ENCODE data around the gene ACMSD. TPM values are rescaled to one million over a fixed set of nuclear protein-coding genes. Genes with fewer than 3 reads are reported as not detected.
A peak's percentile ranks its signal among the peaks of the same experiment; 100 is the strongest.
"Not testable (repeated sequence)": the region's sequence is repeated elsewhere in the genome, so short reads cannot be mapped to it uniquely, and the experiment has no call there.

The ACMSD gene
- total RNA-seq, 1 donor from 2014 or later: not detected

DNA sequence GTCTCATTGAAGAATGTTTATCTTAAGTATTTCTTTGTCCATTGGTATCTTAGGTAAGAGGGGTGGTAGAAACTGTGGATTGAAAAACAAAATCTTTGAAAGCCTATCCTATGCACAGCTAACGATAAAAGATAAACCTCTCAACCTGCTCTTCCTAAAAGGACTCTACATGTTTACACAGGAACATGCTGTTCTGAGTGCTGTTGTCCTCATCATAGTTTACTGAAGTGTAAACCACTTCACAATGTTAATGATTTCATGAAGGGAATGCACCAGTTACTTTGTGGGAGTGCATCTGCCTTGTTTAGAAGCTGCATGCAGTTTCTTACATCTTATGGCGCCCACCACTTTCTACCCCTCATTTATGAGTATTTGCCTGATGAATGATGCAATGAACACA is 1.2 kb downstream of the ACMSD start:
- Histone ChIP-seq H3K36me3 (no peaks in the 10 kb centered on the region), H3K27ac (no peak overlapping the region), H3K27me3 (no peaks in the 10 kb centered on the region), H3K9me3 (no peaks in the 10 kb centered on the region), H3K4me3 (no peak overlapping the region), H3K4me1 (no peaks in the 10 kb centered on the region)
- intact Hi-C loops (cut with DNase I): no loop called here
- no peak for DNase-seq
- TF ChIP-seq, protein P1, sequence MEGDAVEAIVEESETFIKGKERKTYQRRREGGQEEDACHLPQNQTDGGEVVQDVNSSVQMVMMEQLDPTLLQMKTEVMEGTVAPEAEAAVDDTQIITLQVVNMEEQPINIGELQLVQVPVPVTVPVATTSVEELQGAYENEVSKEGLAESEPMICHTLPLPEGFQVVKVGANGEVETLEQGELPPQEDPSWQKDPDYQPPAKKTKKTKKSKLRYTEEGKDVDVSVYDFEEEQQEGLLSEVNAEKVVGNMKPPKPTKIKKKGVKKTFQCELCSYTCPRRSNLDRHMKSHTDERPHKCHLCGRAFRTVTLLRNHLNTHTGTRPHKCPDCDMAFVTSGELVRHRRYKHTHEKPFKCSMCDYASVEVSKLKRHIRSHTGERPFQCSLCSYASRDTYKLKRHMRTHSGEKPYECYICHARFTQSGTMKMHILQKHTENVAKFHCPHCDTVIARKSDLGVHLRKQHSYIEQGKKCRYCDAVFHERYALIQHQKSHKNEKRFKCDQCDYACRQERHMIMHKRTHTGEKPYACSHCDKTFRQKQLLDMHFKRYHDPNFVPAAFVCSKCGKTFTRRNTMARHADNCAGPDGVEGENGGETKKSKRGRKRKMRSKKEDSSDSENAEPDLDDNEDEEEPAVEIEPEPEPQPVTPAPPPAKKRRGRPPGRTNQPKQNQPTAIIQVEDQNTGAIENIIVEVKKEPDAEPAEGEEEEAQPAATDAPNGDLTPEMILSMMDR (IDR thresholded peaks at IDR 0.05): no peak
- ATAC-seq: peak; percentile 82

DNA sequence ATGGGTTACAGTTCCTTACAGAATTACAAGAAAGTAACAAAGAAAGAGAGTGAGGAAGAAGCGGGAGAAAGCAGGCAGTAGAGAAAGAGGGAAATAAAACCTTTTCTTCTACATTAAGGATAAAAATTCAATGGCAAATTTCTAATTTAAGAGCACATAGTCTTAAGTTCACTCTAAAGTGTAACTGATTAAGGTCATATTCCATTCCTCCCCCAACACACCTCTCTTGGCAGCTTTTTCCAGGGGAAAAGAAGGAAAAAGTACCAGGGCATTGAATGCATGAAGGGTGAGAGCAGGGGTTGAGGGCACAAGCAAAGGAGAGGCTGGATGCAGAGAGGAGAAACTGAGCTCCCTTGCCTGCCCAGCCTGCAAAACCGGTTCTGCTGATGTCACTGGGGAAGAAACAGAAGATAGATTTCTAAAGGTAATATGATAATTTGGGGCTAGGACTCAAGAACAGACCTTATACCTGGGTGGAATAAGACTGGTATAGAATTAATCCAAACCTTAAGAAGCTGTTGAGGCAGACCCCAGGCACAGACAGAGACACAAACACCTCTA is 4.6 kb downstream of the ACMSD start:
- intact Hi-C loops (cut with DNase I): no loop called here
- Histone ChIP-seq H3K4me1 (no peaks in the 10 kb centered on the region), H3K27ac (no peak overlapping the region), H3K4me3 (no peak overlapping the region), H3K9me3 (no peaks in the 10 kb centered on the region), H3K36me3 (no peaks in the 10 kb centered on the region), H3K27me3 (no peaks in the 10 kb centered on the region)
- TF ChIP-seq, protein P1 (IDR thresholded peaks at IDR 0.05): no peak
- ATAC-seq: no peak
- DNase-seq: no peak

DNA sequence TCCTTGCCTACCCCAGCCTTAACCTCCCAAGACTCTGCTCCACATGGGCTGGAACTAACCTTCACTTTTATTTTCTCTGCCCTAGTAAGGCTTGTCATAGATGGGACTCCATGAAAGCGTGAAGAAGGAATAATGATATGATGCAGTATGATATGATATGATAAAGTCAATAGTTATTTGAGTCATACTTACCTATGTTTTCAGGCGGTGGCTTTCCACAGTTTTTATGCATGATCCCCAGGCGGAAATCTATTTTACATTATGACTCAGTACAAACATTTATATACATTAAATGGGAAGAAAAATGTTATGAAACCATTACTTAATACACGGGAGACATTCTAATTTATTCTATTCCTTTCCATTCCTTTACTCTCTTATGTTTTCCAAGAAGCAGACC is 5.6 kb downstream of the ACMSD start:
- no peaks in the 10 kb centered on the region for H3K4me1 ChIP-seq
- no peak for ATAC-seq
- no peak for DNase-seq
- H3K9me3 ChIP-seq: no peaks in the 10 kb centered on the region
- no peak overlapping the region for H3K4me3 ChIP-seq
- intact Hi-C loops (cut with DNase I): no loop called here
- TF ChIP-seq, protein P1 (IDR thresholded peaks at IDR 0.05): no peak
- H3K27ac ChIP-seq: no peak overlapping the region
- H3K36me3 ChIP-seq: no peaks in the 10 kb centered on the region
- H3K27me3 ChIP-seq: no peaks in the 10 kb centered on the region

DNA sequence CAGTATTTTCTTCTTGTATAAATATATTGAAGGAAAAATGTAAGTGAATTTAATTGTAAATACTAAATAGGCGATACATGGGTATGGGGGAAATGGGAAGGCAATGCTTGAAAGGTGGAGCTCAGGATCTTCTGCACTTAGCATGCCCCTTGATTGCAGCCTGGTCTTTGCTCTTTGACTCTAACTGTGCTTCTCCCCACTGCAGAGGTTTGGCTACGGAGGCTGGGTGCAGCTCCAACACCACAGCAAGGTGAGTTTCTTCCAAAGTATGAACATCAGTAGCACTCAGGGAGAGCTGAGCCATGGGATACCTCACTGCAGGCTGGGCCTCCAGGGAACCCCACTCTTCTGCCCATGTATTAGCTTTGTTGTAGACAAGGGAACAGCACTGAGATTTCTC is 6.6 kb downstream of the ACMSD start:
- Histone ChIP-seq H3K4me3 (no peak overlapping the region), H3K4me1 (no peaks in the 10 kb centered on the region), H3K9me3 (no peaks in the 10 kb centered on the region), H3K36me3 (no peaks in the 10 kb centered on the region), H3K27me3 (no peaks in the 10 kb centered on the region), H3K27ac (no peak overlapping the region)
- DNase-seq: no peak
- ATAC-seq: no peak
- intact Hi-C loops (cut with DNase I): no loop called here
- TF ChIP-seq, protein P1 (IDR thresholded peaks at IDR 0.05): no peak

DNA sequence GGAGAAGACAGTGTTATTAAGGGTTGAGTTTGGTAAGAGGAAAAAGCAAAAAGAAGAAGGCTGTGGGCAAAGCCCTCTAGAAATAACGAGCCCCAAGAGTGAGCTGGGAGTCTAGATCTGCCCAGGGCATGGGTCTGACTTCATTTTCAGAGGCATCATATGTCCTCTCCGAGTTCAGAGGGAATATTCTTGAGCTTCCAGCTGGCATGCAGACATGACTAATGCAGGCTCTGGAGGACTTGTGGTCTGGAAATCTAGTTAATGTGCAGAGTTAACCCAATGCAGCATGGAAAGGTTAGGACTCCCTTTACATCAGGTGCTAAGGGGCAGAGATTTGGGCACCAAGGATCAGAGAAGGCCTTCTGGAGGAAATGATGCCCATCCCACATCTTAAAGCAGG is 7.3 kb downstream of the ACMSD start:
- no peak for ATAC-seq
- no peak overlapping the region for H3K27ac ChIP-seq
- intact Hi-C loops (cut with DNase I): no loop called here
- H3K4me3 ChIP-seq: no peak overlapping the region
- no peaks in the 10 kb centered on the region for H3K36me3 ChIP-seq
- no peaks in the 10 kb centered on the region for H3K4me1 ChIP-seq
- H3K27me3 ChIP-seq: no peaks in the 10 kb centered on the region
- no peaks in the 10 kb centered on the region for H3K9me3 ChIP-seq
- TF ChIP-seq, protein P1 (IDR thresholded peaks at IDR 0.05): no peak
- DNase-seq: no peak

DNA sequence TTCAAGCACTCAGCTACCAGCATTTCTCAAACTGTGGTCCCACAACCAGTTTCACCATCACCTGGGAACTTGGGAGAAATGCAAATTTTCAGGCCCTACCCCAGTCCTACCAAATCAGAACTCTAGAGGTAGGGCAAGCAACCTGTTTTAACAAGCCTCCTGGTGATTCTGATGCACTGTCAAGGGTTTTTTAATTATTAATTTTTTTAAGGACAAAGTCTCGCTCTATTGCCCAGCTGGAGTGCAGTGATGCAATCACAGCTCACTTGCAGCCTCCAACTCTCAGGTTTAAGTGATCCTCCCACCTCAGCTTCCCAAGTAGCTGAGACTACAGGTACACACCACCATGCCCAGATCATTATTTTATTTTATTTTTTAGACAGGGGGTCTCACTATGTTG is 7.8 kb downstream of the ACMSD start:
- intact Hi-C loops (cut with DNase I): no loop called here
- Histone ChIP-seq H3K4me3 (no peak overlapping the region), H3K27ac (no peak overlapping the region), H3K27me3 (no peaks in the 10 kb centered on the region), H3K9me3 (no peaks in the 10 kb centered on the region), H3K36me3 (no peaks in the 10 kb centered on the region), H3K4me1 (no peaks in the 10 kb centered on the region)
- DNase-seq (no peak), ATAC-seq (no peak)
- TF ChIP-seq, protein P1 (IDR thresholded peaks at IDR 0.05): no peak

DNA sequence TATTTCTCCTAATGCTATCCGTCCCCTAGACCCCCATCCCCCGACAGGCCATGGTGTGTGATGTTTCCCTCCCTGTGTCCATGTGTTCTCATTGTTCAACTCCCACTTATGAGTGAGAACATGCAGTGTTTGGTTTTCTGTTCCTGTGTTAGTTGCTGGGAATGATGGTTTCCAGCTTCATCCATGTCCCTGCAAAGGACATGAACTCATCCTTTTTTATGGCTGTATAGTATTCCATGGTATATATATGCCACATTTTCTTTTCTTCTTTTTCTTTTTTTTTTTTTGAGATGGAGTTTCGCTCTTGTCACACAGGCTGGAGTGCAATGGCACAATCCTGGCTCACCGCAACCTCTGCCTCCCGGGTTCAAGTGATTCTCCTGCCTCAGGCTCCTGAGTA is 9.2 kb downstream of the ACMSD start:
- H3K27me3 ChIP-seq; ATAC-seq; H3K9me3 ChIP-seq; intact Hi-C loops (cut with DNase I); H3K4me3 ChIP-seq; H3K27ac ChIP-seq; H3K36me3 ChIP-seq; H3K4me1 ChIP-seq; DNase-seq: not testable (repeated sequence)
